Activated naive CD4-positive, alpha-beta T cell treated with anti-CD3 and anti-CD28 coated beads for 36 hours (primary cell): Measurements from ENCODE around the gene NUP62. TPM values are rescaled to one million over a fixed set of nuclear protein-coding genes. Genes with fewer than 3 reads are reported as not detected.
A peak's percentile ranks its signal among the peaks of the same experiment; 100 is the strongest.

Source experiments
- CTCF ChIA-PET: fragments of 350-600 bp; sonication (Branson Sonifier 250); formaldehyde crosslinking; loops from one replicate; lab custom pipeline; 2021; ENCODE audit warnings: antibody characterized with exemption; lab: Charles Lee
- DNase-seq: peaks from one replicate; pipeline ENCODE4 v3.0.0-alpha.2; 2020
- H3K27ac Mint-ChIP-seq: one replicate; pipeline ENCODE4 v1.8.0; 2021; ENCODE audit warnings: mild to moderate bottlenecking, mixed read lengths
- H3K27me3 Mint-ChIP-seq: one replicate; pipeline ENCODE4 v1.8.0; 2021; ENCODE audit warnings: low read depth, mixed read lengths
- H3K36me3 Mint-ChIP-seq: one replicate; pipeline ENCODE4 v1.8.0; 2021; ENCODE audit warnings: low read depth, mixed read lengths
- H3K4me1 Mint-ChIP-seq: one replicate; pipeline ENCODE4 v1.8.0; 2021; ENCODE audit warnings: low read depth, mixed read lengths
- H3K4me3 Mint-ChIP-seq: one replicate; pipeline ENCODE4 v1.8.0; 2021; ENCODE audit warnings: mild to moderate bottlenecking, moderate library complexity, mixed read lengths
- H3K9me3 Mint-ChIP-seq: one replicate; pipeline ENCODE4 v1.8.0; 2021; ENCODE audit warnings: mixed read lengths
- intact Hi-C: fragments of 100-400 bp; cut with micrococcal nuclease; formaldehyde crosslinking; loops from one replicate; pipeline ENCODE4 v1.15.1; 2023
- total RNA-seq, 2 experiments: library from RNA; stranded (reverse); gene quantifications; one replicate each; pipeline ENCODE4 v1.2.3, GENCODE V29; 2021

The NUP62 gene
- total RNA-seq, 2 experiments from 2014 or later = 89.2 to 92.5 TPM

GRCh38 chr19:49880162-49880869, 49.0 kb downstream of the NUP62 start:
- no peaks in the 10 kb centered on the region for H3K27me3 Mint-ChIP-seq
- intact Hi-C loops = no loop called here
- H3K4me3 Mint-ChIP-seq = no peak overlapping the region
- CTCF ChIA-PET = interaction anchor here (2.7 kb wide), 1 partner anchor 10 kb away, joined by 7 read pairs; no protein-coding TSS in a partner anchor
- peaks cover 31% of the 10 kb centered on the region for H3K36me3 Mint-ChIP-seq
- no peak overlapping the region for H3K27ac Mint-ChIP-seq
- no peak for DNase-seq
- H3K9me3 Mint-ChIP-seq = no peaks in the 10 kb centered on the region
- peaks cover 19% of the 10 kb centered on the region for H3K4me1 Mint-ChIP-seq

- H3K36me3 Mint-ChIP-seq = peaks cover 23% of the 10 kb centered on the region
- H3K9me3 Mint-ChIP-seq = no peaks in the 10 kb centered on the region
- intact Hi-C loops = loop anchor here (10.0 kb wide), 1 partner anchor 545 kb away; the partner anchor contains the start of gene CD37
- no peak for DNase-seq
- no peaks in the 10 kb centered on the region for H3K27me3 Mint-ChIP-seq
- peaks cover 25% of the 10 kb centered on the region for H3K4me1 Mint-ChIP-seq
- H3K4me3 Mint-ChIP-seq = no peak overlapping the region
- no peak overlapping the region for H3K27ac Mint-ChIP-seq
- CTCF ChIA-PET = interaction anchor here (2.7 kb wide), 1 partner anchor 11 kb away, joined by 7 read pairs; no protein-coding TSS in a partner anchor
Measured at GRCh38 chr19:49879243-49879963, 49.9 kb downstream of the NUP62 start.

GRCh38 chr19:49878744-49879070, 50.6 kb downstream of the NUP62 start:
- intact Hi-C loops = loop anchor here (10.0 kb wide), 1 partner anchor 544 kb away; the partner anchor contains the start of gene CD37
- H3K27me3 Mint-ChIP-seq = no peaks in the 10 kb centered on the region
- H3K9me3 Mint-ChIP-seq = no peaks in the 10 kb centered on the region
- CTCF ChIA-PET = interaction anchor here (2.7 kb wide), 1 partner anchor 12 kb away, joined by 7 read pairs; no protein-coding TSS in a partner anchor
- H3K4me3 Mint-ChIP-seq = no peak overlapping the region
- H3K36me3 Mint-ChIP-seq = peaks cover 21% of the 10 kb centered on the region
- H3K4me1 Mint-ChIP-seq = peaks cover 28% of the 10 kb centered on the region
- DNase-seq = no peak
- H3K27ac Mint-ChIP-seq = no peak overlapping the region

- CTCF ChIA-PET = no interaction called here
- DNase-seq = peak; percentile 99
- Mint-ChIP-seq H3K4me3 (no peak overlapping the region), H3K4me1 (peaks cover 28% of the 10 kb centered on the region), H3K9me3 (no peaks in the 10 kb centered on the region), H3K27ac (no peak overlapping the region), H3K36me3 (peaks cover 15% of the 10 kb centered on the region), H3K27me3 (no peaks in the 10 kb centered on the region)
- intact Hi-C loops = loop anchor here (1.0 to 10.0 kb wide), 12 partner anchors 9 to 543 kb away; partner anchors contain the start of genes ATF5, CD37, FUZ and NUP62
Measured at GRCh38 chr19:49877879-49878743, 51.2 kb downstream of the NUP62 start.

- intact Hi-C loops = loop anchor here (1.0 to 10.0 kb wide), 12 partner anchors 8 to 542 kb away; partner anchors contain the start of genes ATF5, CD37, FUZ and NUP62
- no peak within 1 kb of the TSS for H3K27ac Mint-ChIP-seq
- peaks cover 28% of the 10 kb centered on the region for H3K4me1 Mint-ChIP-seq
Measured at GRCh38 chr19:49877020-49877878, 52.1 kb downstream of the NUP62 start, which contains the start of the genes AKT1S1 and TBC1D17. AKT1S1 (minus strand) TSS chr19:49877355; CDS start chr19:49873295, 4,060 bp downstream. TBC1D17 (plus strand) TSS chr19:49877702; CDS start chr19:49877724, 22 bp downstream.

GRCh38 chr19:49876422-49877019, 52.8 kb downstream of the NUP62 start:
- H3K9me3 Mint-ChIP-seq = no peaks in the 10 kb centered on the region
- no peaks in the 10 kb centered on the region for H3K27me3 Mint-ChIP-seq
- H3K4me3 Mint-ChIP-seq = no peak overlapping the region
- peak; percentile 98 for DNase-seq
- CTCF ChIA-PET = interaction anchor here (0.6 to 1.3 kb wide), 2 partner anchors 9 to 14 kb away, joined by 3 read pairs; no protein-coding TSS in a partner anchor
- H3K4me1 Mint-ChIP-seq = peaks cover 34% of the 10 kb centered on the region
- H3K36me3 Mint-ChIP-seq = peaks cover 13% of the 10 kb centered on the region
- intact Hi-C loops = loop anchor here (1.0 to 10.0 kb wide), 13 partner anchors 7 to 542 kb away; partner anchors contain the start of genes ATF5, BCL2L12, CD37 and FUZ
- H3K27ac Mint-ChIP-seq = no peak overlapping the region

More at GRCh38 chr19:49877020-49877878, 52.1 kb downstream of the NUP62 start, which contains the start of the genes AKT1S1 and TBC1D17:
- Mint-ChIP-seq H3K4me3 (no peak within 1 kb of the TSS), H3K36me3 (peaks cover 13% of the 10 kb centered on the region), H3K27me3 (no peaks in the 10 kb centered on the region), H3K9me3 (no peaks in the 10 kb centered on the region)
- CTCF ChIA-PET = interaction anchor here (0.6 kb wide), 2 partner anchors 9 to 256 kb away, joined by 3 read pairs; no protein-coding TSS in a partner anchor
- DNase-seq = peak; percentile 99

GRCh38 chr19:49875857-49876421, 53.4 kb downstream of the NUP62 start:
- H3K4me1 Mint-ChIP-seq = peaks cover 34% of the 10 kb centered on the region
- no peaks in the 10 kb centered on the region for H3K27me3 Mint-ChIP-seq
- no peaks in the 10 kb centered on the region for H3K9me3 Mint-ChIP-seq
- H3K4me3 Mint-ChIP-seq = no peak overlapping the region
- intact Hi-C loops = loop anchor here (1.0 to 10.0 kb wide), 5 partner anchors 199 to 541 kb away; partner anchors contain the start of genes BCL2L12, CD37, IRF3 and PRMT1
- H3K27ac Mint-ChIP-seq = no peak overlapping the region
- peaks cover 11% of the 10 kb centered on the region for H3K36me3 Mint-ChIP-seq
- DNase-seq = peak; percentile 61
- CTCF ChIA-PET = interaction anchor here (1.3 kb wide), 1 partner anchor 14 kb away, joined by 3 read pairs; no protein-coding TSS in a partner anchor

- DNase-seq = no peak
- H3K9me3 Mint-ChIP-seq = no peaks in the 10 kb centered on the region
- H3K4me1 Mint-ChIP-seq = peaks cover 38% of the 10 kb centered on the region
- CTCF ChIA-PET = interaction anchor here (0.8 to 1.3 kb wide), 2 partner anchors 15 to 158 kb away, joined by 3 read pairs; no protein-coding TSS in a partner anchor
- peaks cover 11% of the 10 kb centered on the region for H3K36me3 Mint-ChIP-seq
- no peak overlapping the region for H3K27ac Mint-ChIP-seq
- H3K4me3 Mint-ChIP-seq = no peak overlapping the region
- no peaks in the 10 kb centered on the region for H3K27me3 Mint-ChIP-seq
- intact Hi-C loops = loop anchor here (10.0 kb wide), 1 partner anchor 540 kb away; the partner anchor contains the start of gene CD37
Measured at GRCh38 chr19:49875177-49875576, 54.1 kb downstream of the NUP62 start.

- Mint-ChIP-seq H3K4me3 (no peak overlapping the region), H3K27ac (no peak overlapping the region), H3K9me3 (no peaks in the 10 kb centered on the region), H3K4me1 (peaks cover 38% of the 10 kb centered on the region), H3K27me3 (no peaks in the 10 kb centered on the region), H3K36me3 (peaks cover 8% of the 10 kb centered on the region)
- CTCF ChIA-PET = interaction anchor here (0.8 kb wide), 1 partner anchor 157 kb away, joined by 3 read pairs; no protein-coding TSS in a partner anchor
- intact Hi-C loops = loop anchor here (10.0 kb wide), 1 partner anchor 540 kb away; the partner anchor contains the start of gene CD37
- no peak for DNase-seq
Measured at GRCh38 chr19:49874503-49875157, 54.7 kb downstream of the NUP62 start.
